GM12878 (cell line): ENCODE data around the gene PLXNC1.

Experiments used
- BRCA1 ChIP-seq: IDR thresholded peaks from 2 replicates; pipeline ENCODE4 v1.6.1; 2011; ENCODE audit warnings: low read depth, low read length, improper control_type of control experiment
- CBX3 ChIP-seq: fragments of 200-600 bp; sonication (generic); IDR thresholded peaks from 2 replicates; pipeline ENCODE4 v1.6.1; 2016; ENCODE audit warnings: low read depth, borderline replicate concordance
- CTCF ChIP-seq, 3 experiments: IDR thresholded peaks in 2 of 3; conservative IDR thresholded peaks in 1 of 3; 2 replicates each; pipeline ENCODE4 v1.5.1; 2011; ENCODE audit warnings: low read depth in 3 of 3, low read length in 3 of 3, mild to moderate bottlenecking in 3 of 3, control low read depth in 2 of 3, moderate library complexity in 2 of 3, inconsistent platforms in 1 of 3, mixed read lengths in 1 of 3; ENCODE audit not compliant: control insufficient read depth in 2 of 3, insufficient read depth in 1 of 3; ENCODE audit errors: extremely low read depth in 1 of 3
- DPF2 ChIP-seq: fragments of 450-650 bp; IDR thresholded peaks from 2 replicates; pipeline ENCODE4 v1.6.1; 2017; ENCODE audit warnings: mild to moderate bottlenecking
- EP300 ChIP-seq, 2 experiments: fragments of 150-350 bp in 1 of 2; IDR thresholded peaks; 2 replicates each; pipeline ENCODE4 v1.6.1; 2011 to 2012; ENCODE audit warnings: low read depth in 2 of 2, low read length in 2 of 2, borderline replicate concordance in 1 of 2, improper control_type of control experiment in 1 of 2, inconsistent platforms in 1 of 2; ENCODE audit not compliant: control insufficient read depth in 1 of 2
- FOXM1 ChIP-seq: IDR thresholded peaks from 2 replicates; pipeline ENCODE4 v1.6.1; 2012; ENCODE audit warnings: low read depth, mild to moderate bottlenecking, inconsistent platforms, low read length, moderate library complexity
- HCFC1 ChIP-seq: fragments of 150-350 bp; IDR thresholded peaks from 2 replicates; pipeline ENCODE4 v1.6.1; 2014; ENCODE audit warnings: low read length
- NFXL1 ChIP-seq: fragments of 450-650 bp; IDR thresholded peaks from 2 replicates; pipeline ENCODE4 v1.6.1; 2017; ENCODE audit warnings: antibody characterized with exemption, mild to moderate bottlenecking, borderline replicate concordance
- POLR2AphosphoS5 ChIP-seq: IDR thresholded peaks from 2 replicates; pipeline ENCODE4 v1.6.1; 2011; ENCODE audit warnings: mild to moderate bottlenecking, low read length, inconsistent platforms
- SP1 ChIP-seq: IDR thresholded peaks from one replicate; pipeline ENCODE4 v1.6.1; 2011; ENCODE audit warnings: low read depth, low read length
- TARDBP ChIP-seq: IDR thresholded peaks from 2 replicates; pipeline ENCODE4 v1.6.1; 2016; ENCODE audit warnings: borderline replicate concordance
- TF ChIP-seq, protein P1 (sequence below): IDR thresholded peaks from 2 replicates; pipeline ENCODE4 v1.6.1; 2011; ENCODE audit warnings: borderline replicate concordance, low read depth, mild to moderate bottlenecking, moderate library complexity, mixed read lengths, low read length; ENCODE audit not compliant: insufficient read depth; ENCODE audit errors: extremely low read length

DNA sequence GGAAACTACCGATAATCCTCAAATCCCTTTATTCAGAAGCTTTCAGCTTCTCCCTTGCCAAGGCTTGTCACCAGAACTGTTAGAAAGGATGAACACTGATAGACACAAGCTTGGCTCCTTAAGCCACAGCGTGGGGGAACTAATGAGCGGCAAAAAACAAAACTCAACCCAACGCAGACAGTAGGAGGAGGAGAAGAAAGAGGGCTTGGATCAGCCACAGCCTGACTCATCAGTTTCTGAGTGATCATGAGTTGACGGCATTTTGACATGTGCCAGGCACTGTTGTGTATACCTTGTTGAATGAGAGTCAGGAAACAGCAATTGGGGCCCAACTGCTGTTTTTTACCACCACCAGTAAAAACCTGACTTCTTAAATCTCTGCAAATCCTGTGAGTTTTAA is 23.7 kb downstream of the PLXNC1 start:
- TF ChIP-seq CTCF (IDR thresholded peaks at IDR 0.05 in 2 of 3, conservative IDR thresholded peaks at IDR 0.05 in 1 of 3; ENCODE audit: control insufficient read depth in 2 of 3, extremely low read depth in 1 of 3, insufficient read depth in 1 of 3, low read depth in 3 of 3, low read length in 3 of 3) (no peak), NFXL1 (no peak), HCFC1 (no peak), CBX3 (no peak), EP300 (IDR thresholded peaks at IDR 0.05; ENCODE audit: borderline replicate concordance in 1 of 2, control insufficient read depth in 1 of 2, low read depth in 2 of 2, low read length in 2 of 2) (no peak), FOXM1 (no peak), POLR2AphosphoS5 (no peak), SP1 (no peak), DPF2 (no peak), BRCA1 (no peak), TARDBP (no peak)
- TF ChIP-seq, protein P1, sequence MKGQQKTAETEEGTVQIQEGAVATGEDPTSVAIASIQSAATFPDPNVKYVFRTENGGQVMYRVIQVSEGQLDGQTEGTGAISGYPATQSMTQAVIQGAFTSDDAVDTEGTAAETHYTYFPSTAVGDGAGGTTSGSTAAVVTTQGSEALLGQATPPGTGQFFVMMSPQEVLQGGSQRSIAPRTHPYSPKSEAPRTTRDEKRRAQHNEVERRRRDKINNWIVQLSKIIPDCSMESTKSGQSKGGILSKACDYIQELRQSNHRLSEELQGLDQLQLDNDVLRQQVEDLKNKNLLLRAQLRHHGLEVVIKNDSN = no peak
